K562 (cell line): Measurements from ENCODE around the gene NELL1. TPM values are rescaled to one million over a fixed set of nuclear protein-coding genes. Genes with fewer than 3 reads are reported as not detected.

ENCODE experiments used
- ARID2 ChIP-seq: fragments of 450-650 bp; IDR thresholded peaks from 2 replicates; pipeline ENCODE4 v1.6.1; 2017; ENCODE audit warnings: antibody characterized with exemption, mild to moderate bottlenecking
- ARID3A ChIP-seq: IDR thresholded peaks from 2 replicates; pipeline ENCODE4 v1.6.1; 2012; ENCODE audit warnings: low read depth, low read length, improper control_type of control experiment, borderline replicate concordance
- ETV6 ChIP-seq, 3 experiments: fragments of 150-350 bp in 1 of 3; sonication (generic) in 1 of 3; formaldehyde crosslinking in 1 of 3; IDR thresholded peaks; 2 replicates each; pipeline versions ENCODE4 v1.6.1 to v1.8.0; 2014 to 2022; ENCODE audit warnings: borderline replicate concordance in 2 of 3, low read depth in 2 of 3, antibody characterized with exemption in 1 of 3, low read length in 1 of 3, mild to moderate bottlenecking in 1 of 3, missing genetic modification reagents in 1 of 3
- EZH2 ChIP-seq: IDR thresholded peaks from 2 replicates; pipeline ENCODE4 v1.6.1; 2012; ENCODE audit warnings: low read depth, mild to moderate bottlenecking, inconsistent platforms, low read length, borderline replicate concordance
- HMGXB4 ChIP-seq: sonication (generic); formaldehyde crosslinking; IDR thresholded peaks from 2 replicates; pipeline ENCODE4 v1.8.1; 2023; ENCODE audit warnings: mild to moderate bottlenecking, missing genetic modification reagents
- MAFF ChIP-seq: IDR thresholded peaks from 2 replicates; pipeline ENCODE4 v1.6.1; 2012; ENCODE audit warnings: low read length, improper control_type of control experiment
- RAD51 ChIP-seq: fragments of 450-650 bp; IDR thresholded peaks from 2 replicates; pipeline ENCODE4 v1.7.1; 2016; ENCODE audit warnings: low read depth, mild to moderate bottlenecking, borderline replicate concordance
- ZNF407 ChIP-seq: fragments of 450-650 bp; IDR thresholded peaks from 2 replicates; pipeline ENCODE4 v1.6.1; 2016; ENCODE audit warnings: low read depth
- ZNF586 ChIP-seq: fragments of 450-650 bp; formaldehyde crosslinking; conservative IDR thresholded peaks from 2 replicates; pipeline ENCODE4 v1.4.0; 2020; ENCODE audit warnings: mild to moderate bottlenecking, moderate library complexity
- ZSCAN29 ChIP-seq: fragments of 450-650 bp; IDR thresholded peaks from 2 replicates; pipeline ENCODE4 v1.6.1; 2017
- polyA plus RNA-seq, 8 experiments: library from polyadenylated mRNA; depleted of rRNA in 4 of 8; stranded (reverse) in 5 of 8; unstranded in 3 of 8; fragments of >200 nt; fragmentation: Nextera tagmentation in 2 of 8; fragmentation: Illumina TruSeq in 1 of 8; extraction: Ambion mirVana in 2 of 8; extraction: Trizol in 1 of 8; gene quantifications; 2 replicates each; pipeline versions ENCODE4 v1.2.1 to v1.2.3, GENCODE V29; 2011 to 2014; ENCODE audit warnings: inconsistent platforms in 1 of 8, missing spikeins in 1 of 8
- total RNA-seq, 7 experiments: library from RNA; depleted of rRNA in 6 of 7; stranded (reverse); fragments of >200 nt in 6 of 7; fragmentation: Illumina TruSeq in 2 of 7; extraction: Trizol in 2 of 7; gene quantifications; 2 replicates each; pipeline versions ENCODE4 v1.2.1 to v1.2.3, GENCODE V29; 2011 to 2021; ENCODE audit warnings: low replicate concordance in 1 of 7

NELL1 gene
- total and polyA plus RNA-seq, 9 of the 15 experiments (the other 6 are each of a cell fraction or from before 2014, with no cell fraction given) = not detected

GRCh38 chr11:21160140-21160539 is 490.8 kb downstream of the NELL1 start (continued):
- TF ChIP-seq ZNF407 (no peak), ETV6 (IDR thresholded peaks at IDR 0.05; ENCODE audit: borderline replicate concordance in 1 of 2, low read depth in 2 of 2, low read length in 1 of 2) (no peak), ETV6 (CRISPR knock-in tag; IDR thresholded peaks at IDR 0.05; ENCODE audit: borderline replicate concordance) (no peak), ARID2 (no peak), HMGXB4 (CRISPR knock-in tag) (no peak), RAD51 (no peak), ZNF586 (CRISPR knock-in tag) (no peak), MAFF (no peak), ZSCAN29 (no peak), EZH2 (no peak), ARID3A (no peak)
